ENCODE results near the gene PITRM1. TPM values are rescaled to one million over a fixed set of nuclear protein-coding genes. Genes with fewer than 3 reads are reported as not detected.

The PITRM1 gene
- polyA plus RNA-seq, 1 of the 3 experiments (the other 2 are of a cell fraction), result 79.6 TPM

- H2AFZ ChIP-seq (ENCODE audit: low read depth), result no peak overlapping the region
- DNase-seq, result no peak
- H3K9me2 ChIP-seq, result no peaks in the 10 kb centered on the region
- H3K4me2 ChIP-seq, result no peak overlapping the region
- 90% methylated on average over 12 of the region's 12 CpGs for WGBS (ENCODE audit: low lambda C conversion rate)
- no peak overlapping the region for H3K9ac ChIP-seq
- H3K4me1 ChIP-seq (ENCODE audit: control insufficient read depth in 1 of 2, insufficient read depth in 2 of 2, low read depth in 1 of 2, low read length in 1 of 2), result peaks cover 0 to 4% of the 10 kb centered on the region in 2 experiments; a peak in 1 of 4 replicates
- ChIA-PET POLR2A (no interaction called here), CTCF (interaction anchor here (1.4 kb wide), 1 partner anchor 11 kb away, joined by 4 read pairs; no protein-coding TSS in a partner anchor)
- H3K27me3 ChIP-seq (ENCODE audit: insufficient read depth), result no peaks in the 10 kb centered on the region
- H3K4me3 ChIP-seq (ENCODE audit: low read depth in 2 of 2, low read length in 1 of 2), result no peak overlapping the region
- H3K36me3 ChIP-seq (replicated peaks in 1 of 2; ENCODE audit: control insufficient read depth in 1 of 2, insufficient read depth in 2 of 2, low read length in 1 of 2), result no peaks in the 10 kb centered on the region
- TF ChIP-seq JUND (IDR thresholded peaks at IDR 0.05) (no peak), RXRA (IDR thresholded peaks at IDR 0.05; ENCODE audit: borderline replicate concordance, low read depth) (no peak), FOSL2 (IDR thresholded peaks at IDR 0.05; ENCODE audit: borderline replicate concordance, low read depth) (no peak), IRF3 (IDR thresholded peaks at IDR 0.05; ENCODE audit: low read depth, low read length) (no peak), EZH2phosphoT487 (IDR thresholded peaks at IDR 0.05; ENCODE audit: borderline replicate concordance, low read depth) (no peak), NRF1 (IDR thresholded peaks at IDR 0.05; ENCODE audit: low read depth, low read length) (no peak), MEF2A (IDR thresholded peaks at IDR 0.05; ENCODE audit: borderline replicate concordance, low read depth) (no peak), SMC3 (IDR thresholded peaks at IDR 0.05; ENCODE audit: low read depth, low read length) (no peak), ZBTB33 (IDR thresholded peaks at IDR 0.05; ENCODE audit: borderline replicate concordance, low read depth) (no peak), TCF12 (IDR thresholded peaks at IDR 0.05) (no peak)
- H3K79me2 ChIP-seq (ENCODE audit: insufficient read depth), result no peaks in the 10 kb centered on the region
- H3K27ac ChIP-seq (ENCODE audit: low read depth in 2 of 2, low read length in 1 of 2), result peak overlapping the region in 1 of 2 experiments; percentile 58; a peak in 2 of 4 replicates
- peaks cover 14% of the 10 kb centered on the region for H3F3A ChIP-seq (replicated peaks; ENCODE audit: insufficient read depth)
- H3K9me3 ChIP-seq, result no peaks in the 10 kb centered on the region
- H4K20me1 ChIP-seq (ENCODE audit: insufficient read depth), result no peaks in the 10 kb centered on the region
Observed at GRCh38 chr10:3217853-3218252, 45.3 kb upstream of the PITRM1 start.

- H4K20me1 ChIP-seq (ENCODE audit: insufficient read depth), result no peaks in the 10 kb centered on the region
- no peaks in the 10 kb centered on the region for H3K36me3 ChIP-seq (replicated peaks in 1 of 2; ENCODE audit: control insufficient read depth in 1 of 2, insufficient read depth in 2 of 2, low read length in 1 of 2)
- H2AFZ ChIP-seq (ENCODE audit: low read depth), result no peak overlapping the region
- no peak overlapping the region for H3K4me3 ChIP-seq (ENCODE audit: low read depth in 2 of 2, low read length in 1 of 2)
- H3K9me2 ChIP-seq, result no peaks in the 10 kb centered on the region
- H3K9me3 ChIP-seq, result no peaks in the 10 kb centered on the region
- no peaks in the 10 kb centered on the region for H3K79me2 ChIP-seq (ENCODE audit: insufficient read depth)
- peaks cover 0 to 2% of the 10 kb centered on the region in 2 experiments; a peak in 1 of 4 replicates for H3K4me1 ChIP-seq (ENCODE audit: control insufficient read depth in 1 of 2, insufficient read depth in 2 of 2, low read depth in 1 of 2, low read length in 1 of 2)
- H3K27me3 ChIP-seq (ENCODE audit: insufficient read depth), result no peaks in the 10 kb centered on the region
- peak overlapping the region in 1 of 2 experiments; percentile 58; a peak in 2 of 4 replicates for H3K27ac ChIP-seq (ENCODE audit: low read depth in 2 of 2, low read length in 1 of 2)
- H3F3A ChIP-seq (replicated peaks; ENCODE audit: insufficient read depth), result peaks cover 11% of the 10 kb centered on the region
- ChIA-PET CTCF (no interaction called here), POLR2A (no interaction called here)
- DNase-seq, result no peak
- no peak overlapping the region for H3K4me2 ChIP-seq
- WGBS (ENCODE audit: low lambda C conversion rate), result 46% methylated on average over 2 of the region's 2 CpGs
- no peak overlapping the region for H3K9ac ChIP-seq
- TF ChIP-seq RCOR1 (IDR thresholded peaks at IDR 0.05; ENCODE audit: low read length) (no peak), EP300 (IDR thresholded peaks at IDR 0.05; ENCODE audit: borderline replicate concordance in 1 of 2, low read depth in 1 of 2, low read length in 1 of 2) (peak in 1 of 2 experiments; percentile 66; a peak in 1 of 4 replicates), TAF1 (IDR thresholded peaks at IDR 0.05; ENCODE audit: borderline replicate concordance, low read depth, low read length) (no peak), PBX3 (IDR thresholded peaks at IDR 0.05) (peak; percentile 79), IRF3 (IDR thresholded peaks at IDR 0.05; ENCODE audit: low read depth, low read length) (no peak), JUND (IDR thresholded peaks at IDR 0.05) (peak; percentile 83), TCF12 (IDR thresholded peaks at IDR 0.05) (peak; percentile 60), ZBTB33 (IDR thresholded peaks at IDR 0.05; ENCODE audit: borderline replicate concordance, low read depth) (no peak), TEAD4 (IDR thresholded peaks at IDR 0.05; ENCODE audit: borderline replicate concordance, insufficient read depth) (peak; percentile 70; the same call in 1 of the 2 replicates), USF2 (IDR thresholded peaks at IDR 0.05; ENCODE audit: borderline replicate concordance, low read depth, low read length) (no peak), MXI1 (IDR thresholded peaks at IDR 0.05; ENCODE audit: low read depth, low read length) (no peak), YY1 (IDR thresholded peaks at IDR 0.05; ENCODE audit: low read depth) (no peak)
Observed at GRCh38 chr10:3217301-3217700, 44.7 kb upstream of the PITRM1 start.
